Activated CD4-positive, CD25-positive, alpha-beta regulatory T cell (primary cell): ENCODE results near the gene ORMDL2.
A peak's percentile ranks its signal among the peaks of the same experiment; 100 is the strongest.
"Not testable (repeated sequence)": the region's sequence is repeated elsewhere in the genome, so short reads cannot be mapped to it uniquely, and the experiment has no call there.

ENCODE experiments used
- DNase-seq, 4 experiments: peaks; one replicate each; lab custom pipeline; 2025; lab: John Stamatoyannopoulos, UW

Gene ORMDL2

GRCh38 chr12:55829967-55830600 is 12.2 kb downstream of the ORMDL2 start:
- no peak for DNase-seq

- peak in 3 of 4 experiments; percentile 7 to 20 (median 17) for DNase-seq
Measured at GRCh38 chr12:55830601-55831446, 13.0 kb downstream of the ORMDL2 start.

GRCh38 chr12:55831447-55831815 is 13.6 kb downstream of the ORMDL2 start:
- no peak for DNase-seq

GRCh38 chr12:55833056-55833455 is 15.2 kb downstream of the ORMDL2 start:
- no peak for DNase-seq

GRCh38 chr12:55834400-55834799 is 16.6 kb downstream of the ORMDL2 start:
- DNase-seq: not testable (repeated sequence)

- no peak for DNase-seq
Measured at GRCh38 chr12:55838361-55838760, 20.5 kb downstream of the ORMDL2 start.

- DNase-seq: no peak
Measured at GRCh38 chr12:55839345-55840140, 21.7 kb downstream of the ORMDL2 start.

GRCh38 chr12:55840581-55841351 is 22.9 kb downstream of the ORMDL2 start:
- no peak for DNase-seq

GRCh38 chr12:55842681-55843429 is 25.0 kb downstream of the ORMDL2 start, which contains the start of gene MMP19:
Gene MMP19, minus strand, starts transcription at chr12:55842936. Its CDS starts 106 bp downstream, at chr12:55842830.
- no peak for DNase-seq

- DNase-seq: no peak
Measured at GRCh38 chr12:55843431-55843830, 25.6 kb downstream of the ORMDL2 start.

GRCh38 chr12:55844961-55845360 is 27.1 kb downstream of the ORMDL2 start:
- DNase-seq: no peak

GRCh38 chr12:55845361-55845760 is 27.5 kb downstream of the ORMDL2 start:
- DNase-seq: no peak

- DNase-seq: no peak
Measured at GRCh38 chr12:55845785-55846496, 28.1 kb downstream of the ORMDL2 start.

- DNase-seq: no peak
Measured at GRCh38 chr12:55847033-55847432, 29.2 kb downstream of the ORMDL2 start.

GRCh38 chr12:55847603-55848291 is 29.9 kb downstream of the ORMDL2 start:
- DNase-seq: no peak

GRCh38 chr12:55849616-55850343 is 31.9 kb downstream of the ORMDL2 start:
- DNase-seq: no peak

- no peak for DNase-seq
Measured at GRCh38 chr12:55850401-55850800, 32.6 kb downstream of the ORMDL2 start.

- DNase-seq: no peak
Measured at GRCh38 chr12:55850893-55851292, 33.1 kb downstream of the ORMDL2 start.

- no peak for DNase-seq
Measured at GRCh38 chr12:55852740-55853139, 34.9 kb downstream of the ORMDL2 start.
